GM19438 (cell line): ENCODE measurements around the gene STING1.
"Not testable (repeated sequence)": the region's sequence is repeated elsewhere in the genome, so short reads cannot be mapped to it uniquely, and the experiment has no call there.

Experiments
- ATAC-seq: cut with Tn5 transposase; IDR thresholded peaks from one replicate; pipeline ENCODE4 v1.9.1; 2021; ENCODE audit warnings: low read depth; ENCODE audit not compliant: unreplicated experiment

The STING1 gene

GRCh38 chr5:139482050-139482889 lies at the start of gene STING1:
TSS of gene STING1 (minus strand) at chr5:139482758. CDS start at chr5:139481704, 1,054 bp downstream.
- peak; percentile 68 for ATAC-seq

GRCh38 chr5:139531772-139532169 lies 49.2 kb upstream of the STING1 start:
- ATAC-seq = no peak

- ATAC-seq = not testable (repeated sequence)
These were observed 47.5 kb upstream of the STING1 start for GRCh38 chr5:139530079-139530478.

- not testable (repeated sequence) for ATAC-seq
These were observed 46.1 kb upstream of the STING1 start for GRCh38 chr5:139528695-139529094.

GRCh38 chr5:139527896-139528467 lies 45.4 kb upstream of the STING1 start:
- ATAC-seq = not testable (repeated sequence)

- ATAC-seq = not testable (repeated sequence)
These were observed 44.5 kb upstream of the STING1 start for GRCh38 chr5:139527090-139527470.

GRCh38 chr5:139526309-139527089 lies 43.9 kb upstream of the STING1 start:
- not testable (repeated sequence) for ATAC-seq

GRCh38 chr5:139525586-139526308 lies 43.2 kb upstream of the STING1 start:
- ATAC-seq = not testable (repeated sequence)

- no peak for ATAC-seq
These were observed 42.5 kb upstream of the STING1 start for GRCh38 chr5:139524940-139525585.

GRCh38 chr5:139524446-139524845 lies 41.9 kb upstream of the STING1 start:
- no peak for ATAC-seq

GRCh38 chr5:139523635-139524445 lies 41.3 kb upstream of the STING1 start:
- no peak for ATAC-seq

GRCh38 chr5:139517683-139518564 lies 35.4 kb upstream of the STING1 start:
- ATAC-seq = peak; percentile 74

- no peak for ATAC-seq
These were observed 31.9 kb upstream of the STING1 start for GRCh38 chr5:139514486-139514856.

- ATAC-seq = no peak
These were observed 31.4 kb upstream of the STING1 start for GRCh38 chr5:139513852-139514485.

- ATAC-seq = peak; percentile 45
These were observed 30.9 kb upstream of the STING1 start for GRCh38 chr5:139513434-139513833.

- ATAC-seq = no peak
These were observed 30.3 kb upstream of the STING1 start for GRCh38 chr5:139512786-139513390.

- not testable (repeated sequence) for ATAC-seq
These were observed 22.2 kb upstream of the STING1 start for GRCh38 chr5:139504722-139505121.
